ENCODE data around the gene NDUFS5. TPM values are rescaled to one million over a fixed set of nuclear protein-coding genes. Genes with fewer than 3 reads are reported as not detected.

NDUFS5 gene
- total and polyA plus RNA-seq, 10 of the 15 experiments (the other 5 are each of a cell fraction or from before 2014, with no cell fraction given) = 240 to 1,578 (median 831) TPM

DNA sequence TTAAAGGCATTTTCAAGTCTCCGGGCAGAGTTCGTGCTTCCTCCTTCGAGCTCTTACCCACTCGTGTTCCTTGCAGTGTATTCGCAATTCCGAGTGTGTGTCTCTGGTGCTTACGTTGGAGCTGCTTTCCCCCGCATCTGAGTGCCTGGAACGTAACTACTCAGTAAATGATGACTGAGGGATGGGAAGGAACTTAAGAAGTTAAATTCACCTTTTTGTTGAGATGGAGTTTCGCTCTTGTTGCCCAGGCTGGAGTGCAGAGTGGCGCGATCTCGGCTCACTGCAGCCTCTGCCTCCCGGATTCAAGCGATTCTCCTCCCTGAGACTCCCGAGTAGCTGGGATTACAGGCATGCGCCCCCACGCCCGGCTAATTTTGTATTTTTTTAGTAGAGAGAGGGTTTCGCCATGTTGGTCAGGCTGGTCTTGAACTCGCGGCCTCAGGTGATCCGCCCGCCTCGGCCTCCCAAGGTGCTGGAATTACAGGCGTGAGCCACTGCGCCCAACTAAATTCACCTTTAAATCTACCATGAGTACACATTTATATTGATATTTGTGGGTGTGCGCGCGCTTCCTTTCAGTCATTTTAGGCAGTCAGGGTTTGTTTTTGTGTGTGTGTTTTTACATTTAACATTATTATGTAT lies 837 bp downstream of the NDUFS5 start:
- peak overlapping the region; percentile 90 for H3K27ac ChIP-seq (ENCODE audit: control insufficient read depth, insufficient read depth)
- H3K9me3 ChIP-seq (replicated peaks; ENCODE audit: control insufficient read depth, insufficient read depth, low read length) = no peaks in the 10 kb centered on the region
- RAD21 ChIA-PET (ENCODE audit: unreplicated experiment) = interaction anchor here (0.7 to 2.3 kb wide), 10 partner anchors 24 to 170 kb away, joined by 3 to 16 read pairs (median 4); partner anchors contain the start of gene MYCBP
- 0 out of 2 replicates have a peak, but pooled peaks have one; percentile 12 for TF ChIP-seq ZBED1 (IDR thresholded peaks at IDR 0.05; ENCODE audit: borderline replicate concordance)
- TF ChIP-seq, protein P1, sequence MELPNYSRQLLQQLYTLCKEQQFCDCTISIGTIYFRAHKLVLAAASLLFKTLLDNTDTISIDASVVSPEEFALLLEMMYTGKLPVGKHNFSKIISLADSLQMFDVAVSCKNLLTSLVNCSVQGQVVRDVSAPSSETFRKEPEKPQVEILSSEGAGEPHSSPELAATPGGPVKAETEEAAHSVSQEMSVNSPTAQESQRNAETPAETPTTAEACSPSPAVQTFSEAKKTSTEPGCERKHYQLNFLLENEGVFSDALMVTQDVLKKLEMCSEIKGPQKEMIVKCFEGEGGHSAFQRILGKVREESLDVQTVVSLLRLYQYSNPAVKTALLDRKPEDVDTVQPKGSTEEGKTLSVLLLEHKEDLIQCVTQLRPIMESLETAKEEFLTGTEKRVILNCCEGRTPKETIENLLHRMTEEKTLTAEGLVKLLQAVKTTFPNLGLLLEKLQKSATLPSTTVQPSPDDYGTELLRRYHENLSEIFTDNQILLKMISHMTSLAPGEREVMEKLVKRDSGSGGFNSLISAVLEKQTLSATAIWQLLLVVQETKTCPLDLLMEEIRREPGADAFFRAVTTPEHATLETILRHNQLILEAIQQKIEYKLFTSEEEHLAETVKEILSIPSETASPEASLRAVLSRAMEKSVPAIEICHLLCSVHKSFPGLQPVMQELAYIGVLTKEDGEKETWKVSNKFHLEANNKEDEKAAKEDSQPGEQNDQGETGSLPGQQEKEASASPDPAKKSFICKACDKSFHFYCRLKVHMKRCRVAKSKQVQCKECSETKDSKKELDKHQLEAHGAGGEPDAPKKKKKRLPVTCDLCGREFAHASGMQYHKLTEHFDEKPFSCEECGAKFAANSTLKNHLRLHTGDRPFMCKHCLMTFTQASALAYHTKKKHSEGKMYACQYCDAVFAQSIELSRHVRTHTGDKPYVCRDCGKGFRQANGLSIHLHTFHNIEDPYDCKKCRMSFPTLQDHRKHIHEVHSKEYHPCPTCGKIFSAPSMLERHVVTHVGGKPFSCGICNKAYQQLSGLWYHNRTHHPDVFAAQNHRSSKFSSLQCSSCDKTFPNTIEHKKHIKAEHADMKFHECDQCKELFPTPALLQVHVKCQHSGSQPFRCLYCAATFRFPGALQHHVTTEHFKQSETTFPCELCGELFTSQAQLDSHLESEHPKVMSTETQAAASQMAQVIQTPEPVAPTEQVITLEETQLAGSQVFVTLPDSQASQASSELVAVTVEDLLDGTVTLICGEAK (IDR thresholded peaks at IDR 0.05; ENCODE audit: borderline replicate concordance) = no peak
- TF ChIP-seq, protein P2, sequence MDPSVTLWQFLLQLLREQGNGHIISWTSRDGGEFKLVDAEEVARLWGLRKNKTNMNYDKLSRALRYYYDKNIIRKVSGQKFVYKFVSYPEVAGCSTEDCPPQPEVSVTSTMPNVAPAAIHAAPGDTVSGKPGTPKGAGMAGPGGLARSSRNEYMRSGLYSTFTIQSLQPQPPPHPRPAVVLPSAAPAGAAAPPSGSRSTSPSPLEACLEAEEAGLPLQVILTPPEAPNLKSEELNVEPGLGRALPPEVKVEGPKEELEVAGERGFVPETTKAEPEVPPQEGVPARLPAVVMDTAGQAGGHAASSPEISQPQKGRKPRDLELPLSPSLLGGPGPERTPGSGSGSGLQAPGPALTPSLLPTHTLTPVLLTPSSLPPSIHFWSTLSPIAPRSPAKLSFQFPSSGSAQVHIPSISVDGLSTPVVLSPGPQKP (IDR thresholded peaks at IDR 0.05; ENCODE audit: low read depth, low read length) = no peak
- TF ChIP-seq, protein P3, sequence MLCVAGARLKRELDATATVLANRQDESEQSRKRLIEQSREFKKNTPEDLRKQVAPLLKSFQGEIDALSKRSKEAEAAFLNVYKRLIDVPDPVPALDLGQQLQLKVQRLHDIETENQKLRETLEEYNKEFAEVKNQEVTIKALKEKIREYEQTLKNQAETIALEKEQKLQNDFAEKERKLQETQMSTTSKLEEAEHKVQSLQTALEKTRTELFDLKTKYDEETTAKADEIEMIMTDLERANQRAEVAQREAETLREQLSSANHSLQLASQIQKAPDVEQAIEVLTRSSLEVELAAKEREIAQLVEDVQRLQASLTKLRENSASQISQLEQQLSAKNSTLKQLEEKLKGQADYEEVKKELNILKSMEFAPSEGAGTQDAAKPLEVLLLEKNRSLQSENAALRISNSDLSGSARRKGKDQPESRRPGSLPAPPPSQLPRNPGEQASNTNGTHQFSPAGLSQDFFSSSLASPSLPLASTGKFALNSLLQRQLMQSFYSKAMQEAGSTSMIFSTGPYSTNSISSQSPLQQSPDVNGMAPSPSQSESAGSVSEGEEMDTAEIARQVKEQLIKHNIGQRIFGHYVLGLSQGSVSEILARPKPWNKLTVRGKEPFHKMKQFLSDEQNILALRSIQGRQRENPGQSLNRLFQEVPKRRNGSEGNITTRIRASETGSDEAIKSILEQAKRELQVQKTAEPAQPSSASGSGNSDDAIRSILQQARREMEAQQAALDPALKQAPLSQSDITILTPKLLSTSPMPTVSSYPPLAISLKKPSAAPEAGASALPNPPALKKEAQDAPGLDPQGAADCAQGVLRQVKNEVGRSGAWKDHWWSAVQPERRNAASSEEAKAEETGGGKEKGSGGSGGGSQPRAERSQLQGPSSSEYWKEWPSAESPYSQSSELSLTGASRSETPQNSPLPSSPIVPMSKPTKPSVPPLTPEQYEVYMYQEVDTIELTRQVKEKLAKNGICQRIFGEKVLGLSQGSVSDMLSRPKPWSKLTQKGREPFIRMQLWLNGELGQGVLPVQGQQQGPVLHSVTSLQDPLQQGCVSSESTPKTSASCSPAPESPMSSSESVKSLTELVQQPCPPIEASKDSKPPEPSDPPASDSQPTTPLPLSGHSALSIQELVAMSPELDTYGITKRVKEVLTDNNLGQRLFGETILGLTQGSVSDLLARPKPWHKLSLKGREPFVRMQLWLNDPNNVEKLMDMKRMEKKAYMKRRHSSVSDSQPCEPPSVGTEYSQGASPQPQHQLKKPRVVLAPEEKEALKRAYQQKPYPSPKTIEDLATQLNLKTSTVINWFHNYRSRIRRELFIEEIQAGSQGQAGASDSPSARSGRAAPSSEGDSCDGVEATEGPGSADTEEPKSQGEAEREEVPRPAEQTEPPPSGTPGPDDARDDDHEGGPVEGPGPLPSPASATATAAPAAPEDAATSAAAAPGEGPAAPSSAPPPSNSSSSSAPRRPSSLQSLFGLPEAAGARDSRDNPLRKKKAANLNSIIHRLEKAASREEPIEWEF (IDR thresholded peaks at IDR 0.05; ENCODE audit: insufficient replicate concordance, low read depth, low read length) = peak; percentile 32
- TF ChIP-seq, protein P4, sequence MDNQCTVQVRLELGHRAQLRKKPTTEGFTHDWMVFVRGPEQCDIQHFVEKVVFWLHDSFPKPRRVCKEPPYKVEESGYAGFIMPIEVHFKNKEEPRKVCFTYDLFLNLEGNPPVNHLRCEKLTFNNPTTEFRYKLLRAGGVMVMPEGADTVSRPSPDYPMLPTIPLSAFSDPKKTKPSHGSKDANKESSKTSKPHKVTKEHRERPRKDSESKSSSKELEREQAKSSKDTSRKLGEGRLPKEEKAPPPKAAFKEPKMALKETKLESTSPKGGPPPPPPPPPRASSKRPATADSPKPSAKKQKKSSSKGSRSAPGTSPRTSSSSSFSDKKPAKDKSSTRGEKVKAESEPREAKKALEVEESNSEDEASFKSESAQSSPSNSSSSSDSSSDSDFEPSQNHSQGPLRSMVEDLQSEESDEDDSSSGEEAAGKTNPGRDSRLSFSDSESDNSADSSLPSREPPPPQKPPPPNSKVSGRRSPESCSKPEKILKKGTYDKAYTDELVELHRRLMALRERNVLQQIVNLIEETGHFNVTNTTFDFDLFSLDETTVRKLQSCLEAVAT (IDR thresholded peaks at IDR 0.05) = peak; percentile 40; the same call in 1 of the 2 replicates
- peak; percentile 27; the same call in 1 of the 2 replicates for TF ChIP-seq BACH1 (IDR thresholded peaks at IDR 0.05; ENCODE audit: borderline replicate concordance)
- no peak for TF ChIP-seq ZZZ3 (IDR thresholded peaks at IDR 0.05; ENCODE audit: control insufficient read depth, insufficient read length, low read depth)
- CTCF ChIA-PET = interaction anchor here (0.7 to 1.9 kb wide), 8 partner anchors 8 to 550 kb away, joined by 3 to 6 read pairs (median 4); no protein-coding TSS in a partner anchor
- H3K4me1 ChIP-seq (ENCODE audit: control insufficient read depth, insufficient read depth, low read length) = peaks cover 7% of the 10 kb centered on the region
- H2AFZ ChIP-seq (ENCODE audit: control insufficient read depth, low read depth, low read length) = peak overlapping the region; percentile 79
- in situ Hi-C loops (cut with MboI) (no loop called here), intact Hi-C loops (cut with micrococcal nuclease; ENCODE audit: unreplicated experiment) (loop anchor here (2.0 to 10.0 kb wide), 2 partner anchors 36 to 172 kb away; partner anchors contain the start of genes AKIRIN1 and RRAGC)
- peaks cover 0 to 13% of the 10 kb centered on the region in 2 experiments for H3K36me3 ChIP-seq (ENCODE audit: control insufficient read depth in 2 of 2, insufficient read depth in 2 of 2, low read length in 1 of 2)
- peak overlapping the region; percentile 71 for H3K4me2 ChIP-seq (ENCODE audit: control insufficient read depth, insufficient read depth)
- H4K20me1 ChIP-seq (ENCODE audit: control insufficient read depth, insufficient read depth) = no peaks in the 10 kb centered on the region
- POLR2A ChIA-PET = interaction anchor here (0.5 to 1.8 kb wide), 13 partner anchors 13 to 342 kb away, joined by 3 to 11 read pairs (median 4); partner anchors contain the start of gene AKIRIN1
- WGBS (ENCODE audit: insufficient coverage, insufficient replicate concordance, low lambda C conversion rate, missing lambda C conversion rate) = 11% methylated on average over 29 of the region's 30 CpGs
- DNase-seq (ENCODE audit: low read depth, low spot score) = no peak
- BruUV-seq (replicated peaks) = no TSS peak
- peaks cover 27% of the 10 kb centered on the region for H3K79me2 ChIP-seq (ENCODE audit: control insufficient read depth, insufficient read depth, low read length)
- H3K27me3 ChIP-seq (replicated peaks in 1 of 2; ENCODE audit: control insufficient read depth in 2 of 2, insufficient read depth in 2 of 2, low read length in 1 of 2) = no peaks in the 10 kb centered on the region
- FAIRE-seq = peak; percentile 52
- SMC1A ChIA-PET (ENCODE audit: uncharacterized antibody, unreplicated experiment) = interaction anchor here (0.8 to 3.1 kb wide), 11 partner anchors 22 to 170 kb away, joined by 3 to 14 read pairs (median 5); partner anchors contain the start of gene MYCBP
- peak overlapping the region; percentile 91 for H3K4me3 ChIP-seq
- ATAC-seq = no peak
- H3K9ac ChIP-seq (ENCODE audit: control insufficient read depth, insufficient read depth, low read length) = peak overlapping the region; percentile 89
